GM18873 (cell line): ENCODE data around the gene ZKSCAN2.
A peak's percentile ranks its signal among the peaks of the same experiment; 100 is the strongest.

Experiments used
- ATAC-seq: cut with Tn5 transposase; IDR thresholded peaks from one replicate; pipeline ENCODE4 v1.9.1; 2021; ENCODE audit warnings: mild to moderate bottlenecking, moderate library complexity, moderate number of reproducible peaks; ENCODE audit not compliant: unreplicated experiment, low FRiP score

Gene ZKSCAN2

DNA sequence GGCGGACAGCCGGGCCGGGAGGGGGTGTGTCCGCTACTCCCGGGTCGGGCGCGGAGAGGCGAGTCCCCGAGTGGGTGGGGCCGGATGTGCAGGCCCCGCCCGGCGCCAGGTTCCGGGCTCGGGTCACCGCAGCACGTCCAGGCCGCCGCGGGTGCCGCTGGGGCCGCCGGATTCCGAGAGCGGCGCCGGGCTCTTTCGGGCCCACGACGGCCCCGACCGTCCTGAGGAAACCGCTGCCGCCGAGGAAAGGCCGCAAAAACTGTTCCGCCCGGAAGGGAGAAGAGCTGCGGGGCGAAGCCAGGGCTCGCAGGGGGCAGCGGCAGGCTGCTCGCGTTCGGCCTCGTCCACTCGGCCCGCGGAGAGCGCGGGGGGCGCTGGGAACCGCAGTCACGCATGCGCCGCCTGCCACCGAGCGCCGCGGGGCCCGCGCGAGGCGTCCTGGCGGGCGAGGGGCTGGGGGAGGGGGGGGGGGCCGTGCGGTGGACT is at the start of gene ZKSCAN2:
Gene ZKSCAN2, minus strand, starts transcription at position 376 of the 486 bp plus-strand sequence. CDS start 718 bp downstream, outside the sequence.
- ATAC-seq, result peak; percentile 57

DNA sequence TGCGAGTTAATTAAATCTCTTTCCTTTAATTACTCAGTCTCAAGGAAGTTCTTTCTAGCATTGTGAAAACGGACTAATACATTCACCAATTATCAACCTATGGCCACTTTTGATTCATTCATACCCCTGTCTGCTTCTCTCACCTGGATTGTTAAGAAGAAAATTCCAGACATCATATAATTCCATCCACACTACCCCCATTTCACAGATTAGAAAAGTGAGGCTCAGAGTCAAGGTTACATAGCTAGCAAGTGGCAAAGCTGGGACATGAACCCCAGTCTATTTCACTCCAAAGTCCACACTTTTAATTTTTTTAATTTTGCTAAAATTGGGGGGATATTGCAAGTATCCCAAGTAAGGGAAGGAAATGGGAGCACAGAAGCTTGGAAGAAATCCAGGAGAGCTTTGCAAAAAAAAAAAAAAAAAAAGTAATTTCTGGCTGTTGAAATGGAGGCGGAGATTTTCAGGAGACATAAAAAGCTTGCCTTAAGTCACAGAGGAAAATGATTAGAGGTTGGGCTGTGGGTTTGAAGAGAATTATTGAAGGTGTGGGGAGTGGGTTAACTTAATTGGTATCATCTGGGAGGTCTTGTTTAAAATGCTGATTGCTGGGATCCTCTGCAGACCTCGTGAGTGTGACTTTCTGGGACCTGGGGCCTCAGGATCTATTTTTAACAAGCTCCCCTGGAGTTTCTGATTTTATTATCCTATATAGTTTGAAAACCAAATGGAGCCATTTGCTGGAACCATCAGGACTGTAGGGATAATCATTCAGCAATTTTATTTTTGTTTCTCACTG is 42.3 kb upstream of the ZKSCAN2 start:
- no peak for ATAC-seq

GRCh38 chr16:25298165-25298872 is 40.7 kb upstream of the ZKSCAN2 start:
- ATAC-seq, result no peak

GRCh38 chr16:25297151-25297787 is 39.6 kb upstream of the ZKSCAN2 start:
- ATAC-seq, result no peak

- no peak for ATAC-seq
Observed at GRCh38 chr16:25291580-25291979, 33.9 kb upstream of the ZKSCAN2 start.

DNA sequence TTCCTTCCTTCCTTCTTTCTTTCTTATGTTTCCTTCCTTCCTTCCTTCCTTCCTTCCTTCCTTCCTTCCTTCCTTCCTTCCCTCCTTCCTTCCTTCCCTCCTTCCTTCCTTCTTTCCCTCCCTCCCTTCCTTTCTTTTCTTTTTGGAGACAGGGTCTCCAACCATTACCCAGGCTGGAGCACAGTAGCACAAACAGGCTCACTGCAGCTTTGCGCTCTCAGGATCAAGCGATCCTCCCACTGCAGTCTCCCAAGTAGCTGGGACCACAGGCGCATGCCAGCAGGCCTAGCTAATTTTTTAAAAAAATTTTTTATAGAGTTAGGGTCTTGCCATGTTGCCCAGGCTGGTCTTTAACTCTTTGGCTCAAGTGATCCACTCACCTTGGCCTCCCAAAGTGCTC is 31.8 kb upstream of the ZKSCAN2 start:
- no peak for ATAC-seq

DNA sequence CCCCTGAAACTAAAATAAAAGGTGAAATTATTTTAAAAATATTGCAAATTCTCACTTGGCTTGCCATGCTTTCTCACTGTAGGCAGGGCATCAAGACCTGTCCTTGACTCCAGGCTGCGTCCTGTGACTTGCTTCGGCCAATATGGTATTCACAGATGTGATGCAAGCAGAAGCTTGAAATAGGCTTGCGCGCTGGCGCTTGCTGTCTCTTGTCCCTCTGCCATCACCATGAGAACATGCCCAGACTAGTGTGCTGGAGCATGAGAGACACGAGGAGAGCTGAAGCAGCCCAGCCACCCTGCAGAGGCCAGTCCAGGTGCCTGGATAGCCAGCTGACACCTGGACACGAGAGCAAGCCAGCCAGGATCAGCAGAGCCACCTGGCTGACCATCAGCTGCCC is 21.8 kb upstream of the ZKSCAN2 start:
- ATAC-seq, result no peak

DNA sequence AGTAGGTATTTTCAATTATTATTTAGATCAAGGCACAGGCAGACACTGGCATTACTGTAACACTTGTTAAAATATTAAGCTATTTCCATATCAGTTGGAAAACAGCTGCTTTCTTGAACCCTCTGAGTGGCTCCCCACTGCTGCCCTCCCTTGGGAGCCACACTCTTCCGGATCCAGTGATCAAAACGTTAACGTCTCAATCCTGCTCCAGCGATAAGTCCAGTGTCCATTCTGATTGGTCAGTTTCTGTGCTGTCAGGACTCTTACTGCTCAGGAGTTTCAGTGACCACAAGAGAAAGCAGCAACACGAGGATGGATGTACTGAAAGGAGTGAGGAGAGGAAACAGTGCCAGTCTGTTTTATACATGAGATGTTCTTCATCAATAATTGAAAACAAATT is 13.8 kb upstream of the ZKSCAN2 start:
- ATAC-seq, result no peak

DNA sequence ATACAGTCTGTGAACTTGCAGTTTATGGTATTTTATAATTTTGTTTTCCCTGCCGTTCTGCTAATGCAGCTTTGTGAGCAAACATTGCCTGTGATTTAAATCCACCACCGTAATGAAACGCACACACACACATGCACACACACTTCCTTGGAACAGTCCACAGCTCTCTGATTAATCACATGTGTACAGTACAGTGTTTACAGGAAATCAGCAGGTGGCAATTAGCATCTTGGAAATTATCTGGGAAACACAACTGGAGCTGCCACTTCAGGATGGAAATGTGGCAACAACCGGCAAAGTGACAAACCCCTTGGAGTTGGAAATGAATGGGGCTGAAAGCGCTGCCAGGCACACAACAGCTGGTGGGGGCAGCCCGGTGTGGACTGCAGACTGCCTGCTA is 12.9 kb upstream of the ZKSCAN2 start:
- ATAC-seq, result no peak

DNA sequence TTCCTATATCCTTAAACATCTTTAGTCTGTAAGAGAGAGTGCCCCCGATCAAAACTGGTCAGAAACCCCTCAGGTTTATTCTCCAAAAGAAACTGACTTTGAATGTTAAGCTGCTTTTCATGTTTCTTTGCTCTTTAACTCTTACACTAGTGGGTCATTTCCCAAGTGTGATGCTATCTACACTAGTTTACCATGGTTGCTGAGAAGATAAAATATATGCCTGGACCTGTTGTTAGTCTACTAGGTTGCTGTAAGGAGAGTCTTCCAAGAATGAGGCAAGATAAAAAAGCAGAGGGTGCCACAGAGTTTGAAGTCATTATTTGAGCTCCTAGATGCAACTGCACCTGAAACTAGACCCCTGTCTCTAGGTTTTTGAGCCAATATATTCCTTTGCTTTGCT is 12.2 kb upstream of the ZKSCAN2 start:
- ATAC-seq, result no peak

- ATAC-seq, result no peak
Observed at GRCh38 chr16:25265968-25266367, 8.3 kb upstream of the ZKSCAN2 start.

DNA sequence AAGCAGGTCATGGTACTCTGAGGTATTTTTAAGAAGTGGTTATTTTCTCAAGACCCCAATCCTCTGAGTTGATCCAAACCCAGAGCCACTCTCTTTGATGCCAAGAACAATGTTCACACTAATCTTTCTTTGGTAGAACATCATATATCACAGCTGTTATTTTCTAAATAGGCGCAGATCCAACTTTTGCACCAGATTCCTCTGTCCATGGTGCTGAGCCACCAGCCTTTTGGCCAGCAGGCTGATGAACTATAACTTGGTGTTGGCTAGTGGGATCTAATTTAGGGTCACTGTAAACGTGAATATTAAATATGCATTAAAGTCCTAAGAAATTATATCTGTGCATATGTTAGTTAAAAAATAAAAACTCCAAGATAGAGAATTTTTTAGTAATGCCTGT is 7.0 kb upstream of the ZKSCAN2 start:
- no peak for ATAC-seq

DNA sequence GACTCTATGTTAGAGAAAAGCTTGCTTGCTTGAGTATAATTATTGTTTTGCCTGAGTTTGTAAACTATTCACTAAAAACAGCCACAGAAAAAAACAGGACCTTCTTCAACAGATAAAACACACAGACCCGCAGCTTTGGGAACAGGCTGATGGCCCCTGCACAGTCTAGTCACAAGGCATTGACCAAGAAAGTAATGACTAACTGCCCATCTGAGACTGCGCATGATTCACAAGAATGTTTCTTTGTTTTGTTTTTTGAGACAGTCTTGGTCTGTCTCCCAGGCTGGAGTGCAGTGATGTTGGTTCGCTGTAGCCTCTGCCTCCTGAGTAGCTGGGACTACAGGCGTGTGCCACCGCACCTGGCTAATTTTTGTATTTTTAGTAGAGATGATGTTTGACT is 2.8 kb upstream of the ZKSCAN2 start:
- no peak for ATAC-seq

- ATAC-seq, result no peak
Observed at GRCh38 chr16:25258861-25259179, 1.2 kb upstream of the ZKSCAN2 start.

- ATAC-seq, result peak; percentile 35
Observed at GRCh38 chr16:25257956-25258860, 563 bp upstream of the ZKSCAN2 start.

GRCh38 chr16:25256695-25257469 is 763 bp downstream of the ZKSCAN2 start:
- ATAC-seq, result peak; percentile 5

DNA sequence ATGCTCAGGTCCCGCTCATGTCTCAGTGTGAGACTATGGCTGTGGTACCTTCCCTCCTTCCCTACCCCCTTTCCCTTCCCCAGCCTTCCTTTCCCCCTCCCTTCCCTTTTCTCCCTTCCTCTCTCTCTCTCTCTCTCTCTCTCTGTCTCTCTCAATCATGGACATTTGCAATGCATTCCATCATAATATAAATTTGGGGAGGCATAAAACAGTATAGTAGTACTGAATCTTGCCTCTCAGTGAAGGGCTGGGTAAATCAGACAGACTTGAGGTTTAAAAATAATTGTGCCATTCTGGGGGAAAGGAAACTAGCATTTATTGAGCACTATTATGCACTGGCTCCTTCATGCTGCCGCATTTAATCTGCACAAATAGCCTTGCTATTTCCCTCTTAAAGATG is 4.3 kb downstream of the ZKSCAN2 start:
- no peak for ATAC-seq

GRCh38 chr16:25250467-25250866 is 7.2 kb downstream of the ZKSCAN2 start:
- ATAC-seq, result no peak

- ATAC-seq, result no peak
Observed at GRCh38 chr16:25235991-25236390, 21.7 kb downstream of the ZKSCAN2 start.

DNA sequence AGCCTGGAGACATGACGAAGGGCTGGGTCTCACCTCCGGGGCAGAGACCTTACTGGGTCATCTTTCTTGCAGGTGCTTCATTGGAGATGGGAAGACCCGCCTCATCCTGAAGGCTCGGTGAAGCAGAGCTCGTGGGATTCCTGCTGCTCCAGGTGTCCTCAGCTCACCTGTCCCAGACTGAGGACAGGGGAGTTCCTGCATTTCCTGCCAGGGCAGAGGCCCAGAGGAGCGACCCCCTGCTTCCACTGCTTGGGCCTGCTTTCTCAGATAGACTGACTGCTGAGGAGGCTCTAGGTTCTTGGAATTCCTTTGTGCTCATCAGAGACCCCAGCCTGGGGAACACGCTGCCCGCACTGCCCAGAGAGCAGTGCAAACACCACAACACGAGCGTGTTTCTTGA is 29.3 kb downstream of the ZKSCAN2 start:
- no peak for ATAC-seq
